Jurkat, Clone E6-1 (cell line): Measurements from ENCODE around the gene PLXND1. TPM values are rescaled to one million over a fixed set of nuclear protein-coding genes. Genes with fewer than 3 reads are reported as not detected.
"Not testable (repeated sequence)": the region's sequence is repeated elsewhere in the genome, so short reads cannot be mapped to it uniquely, and the experiment has no call there.

Experiments
- DNase-seq: peaks from one replicate; pipeline ENCODE4 v3.0.0-alpha.2; 2011; ENCODE audit warnings: low read depth, low spot score
- H3K4me3 ChIP-seq: 2 replicates; pipeline ENCODE4 v1.5.1; 2011; ENCODE audit warnings: mild to moderate bottlenecking, low read length, control low read depth, moderate library complexity
- polyA plus RNA-seq: library from polyadenylated mRNA; unstranded; fragments of >200 nt; gene quantifications from one replicate; pipeline ENCODE4 v1.2.1, GENCODE V29; 2012; ENCODE audit warnings: missing spikeins; ENCODE audit not compliant: insufficient read length, insufficient read depth

PLXND1 gene
- polyA plus RNA-seq: 55.9 TPM

GRCh38 chr3:129606636-129607390, at the start of gene PLXND1:
PLXND1 (minus strand) TSS chr3:129606676; CDS start chr3:129606639, 37 bp downstream.
- DNase-seq: no peak

GRCh38 chr3:129655291-129655700, 48.8 kb upstream of the PLXND1 start:
- no peak for DNase-seq

More at GRCh38 chr3:129606636-129607390, at the start of gene PLXND1:
- peak within 1 kb of the TSS; percentile 44 for H3K4me3 ChIP-seq

GRCh38 chr3:129654131-129654530, 47.7 kb upstream of the PLXND1 start:
- no peak for DNase-seq
- no peak overlapping the region for H3K4me3 ChIP-seq

More at GRCh38 chr3:129655291-129655700, 48.8 kb upstream of the PLXND1 start:
- no peak overlapping the region for H3K4me3 ChIP-seq

- DNase-seq: no peak
- H3K4me3 ChIP-seq: no peak overlapping the region
Observed at GRCh38 chr3:129653019-129653418, 46.5 kb upstream of the PLXND1 start.

- no peak overlapping the region for H3K4me3 ChIP-seq
- no peak for DNase-seq
Observed at GRCh38 chr3:129651435-129652202, 45.1 kb upstream of the PLXND1 start.

- peak; percentile 58 for DNase-seq
- no peak overlapping the region for H3K4me3 ChIP-seq
Observed at GRCh38 chr3:129650256-129650872, 43.9 kb upstream of the PLXND1 start.

- no peak overlapping the region for H3K4me3 ChIP-seq
- no peak for DNase-seq
Observed at GRCh38 chr3:129648391-129648790, 41.9 kb upstream of the PLXND1 start.

- DNase-seq: no peak
- H3K4me3 ChIP-seq: no peak overlapping the region
Observed at GRCh38 chr3:129645286-129645685, 38.8 kb upstream of the PLXND1 start.

- DNase-seq: no peak
- H3K4me3 ChIP-seq: no peak overlapping the region
Observed at GRCh38 chr3:129644836-129645235, 38.4 kb upstream of the PLXND1 start.

GRCh38 chr3:129641567-129642260, 35.2 kb upstream of the PLXND1 start:
- not testable (repeated sequence) for DNase-seq, H3K4me3 ChIP-seq

- not testable (repeated sequence) for H3K4me3 ChIP-seq, DNase-seq
Observed at GRCh38 chr3:129640985-129641384, 34.5 kb upstream of the PLXND1 start.

- H3K4me3 ChIP-seq: no peak overlapping the region
- no peak for DNase-seq
Observed at GRCh38 chr3:129638481-129638880, 32.0 kb upstream of the PLXND1 start.

- DNase-seq: no peak
- H3K4me3 ChIP-seq: no peak overlapping the region
Observed at GRCh38 chr3:129636082-129636481, 29.6 kb upstream of the PLXND1 start.

GRCh38 chr3:129635656-129636055, 29.2 kb upstream of the PLXND1 start:
- no peak overlapping the region for H3K4me3 ChIP-seq
- DNase-seq: no peak

- H3K4me3 ChIP-seq: no peak overlapping the region
- no peak for DNase-seq
Observed at GRCh38 chr3:129633751-129634481, 27.4 kb upstream of the PLXND1 start.

GRCh38 chr3:129632977-129633376, 26.5 kb upstream of the PLXND1 start:
- DNase-seq: no peak
- H3K4me3 ChIP-seq: no peak overlapping the region

- no peak for DNase-seq
- H3K4me3 ChIP-seq: no peak overlapping the region
Observed at GRCh38 chr3:129632556-129632955, 26.1 kb upstream of the PLXND1 start.

- no peak overlapping the region for H3K4me3 ChIP-seq
- DNase-seq: no peak
Observed at GRCh38 chr3:129632056-129632455, 25.6 kb upstream of the PLXND1 start.

GRCh38 chr3:129629011-129629410, 22.5 kb upstream of the PLXND1 start:
- no peak overlapping the region for H3K4me3 ChIP-seq
- DNase-seq: no peak
